Stimulated activated memory B cell treated with anti-CD40 and anti-IgM and Interleukin-4, amounts not matched to agents 10 μg/mL and 1 μg/mL and 100 μg/mL, for 72 hours (primary cell): Measurements from ENCODE around the gene EFCC1.

Experiments
- ATAC-seq: fragments of 150-1000 bp; cut with Tn5 transposase; 2 replicates; pipeline ENCODE4 v1.10.0; 2021
- H3K27ac Mint-ChIP-seq: one replicate; pipeline ENCODE4 v1.8.0; 2022; ENCODE audit warnings: mild to moderate bottlenecking, mixed read lengths
- H3K27me3 Mint-ChIP-seq: one replicate; pipeline ENCODE4 v1.8.0; 2022; ENCODE audit warnings: mixed read lengths
- H3K36me3 Mint-ChIP-seq: one replicate; pipeline ENCODE4 v1.8.0; 2022; ENCODE audit warnings: mixed read lengths
- H3K4me1 Mint-ChIP-seq: one replicate; pipeline ENCODE4 v1.8.0; 2022; ENCODE audit warnings: mixed read lengths
- H3K4me3 Mint-ChIP-seq: one replicate; pipeline ENCODE4 v1.8.0; 2022; ENCODE audit warnings: mild to moderate bottlenecking, moderate library complexity, mixed read lengths
- H3K9me3 Mint-ChIP-seq: one replicate; pipeline ENCODE4 v1.8.0; 2022; ENCODE audit warnings: mixed read lengths

EFCC1 gene

DNA sequence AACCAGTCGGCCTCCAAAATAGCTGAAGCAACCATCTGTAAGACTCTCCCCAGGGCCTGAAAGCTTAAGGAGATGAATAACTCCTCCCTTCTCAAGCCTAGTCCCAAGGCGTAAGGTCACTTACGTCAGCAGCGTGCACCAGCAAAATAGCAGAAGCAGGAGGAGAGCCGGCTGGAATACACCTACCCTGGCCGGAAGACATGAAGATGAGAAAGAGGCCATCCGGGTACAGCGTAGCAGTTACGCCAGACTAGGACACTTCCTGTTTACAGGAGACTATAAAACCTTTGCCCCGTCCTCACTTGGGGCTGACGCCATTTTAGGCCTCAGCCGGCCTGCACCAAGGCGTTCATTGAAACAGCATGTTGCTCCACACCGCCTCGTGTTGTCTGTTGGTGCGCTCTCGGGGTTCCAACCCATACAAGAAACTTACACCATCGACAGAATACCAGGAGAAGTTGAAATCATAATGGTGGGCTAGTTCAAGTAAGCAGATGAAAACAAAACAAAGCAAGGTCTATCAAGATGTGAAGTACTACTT lies 9.7 kb upstream of the EFCC1 start:
- Mint-ChIP-seq H3K36me3 (no peaks in the 10 kb centered on the region), H3K9me3 (no peaks in the 10 kb centered on the region), H3K4me1 (peaks cover 19% of the 10 kb centered on the region), H3K27me3 (peaks cover 2% of the 10 kb centered on the region), H3K27ac (no peak overlapping the region), H3K4me3 (no peak overlapping the region)
- no peak for ATAC-seq

DNA sequence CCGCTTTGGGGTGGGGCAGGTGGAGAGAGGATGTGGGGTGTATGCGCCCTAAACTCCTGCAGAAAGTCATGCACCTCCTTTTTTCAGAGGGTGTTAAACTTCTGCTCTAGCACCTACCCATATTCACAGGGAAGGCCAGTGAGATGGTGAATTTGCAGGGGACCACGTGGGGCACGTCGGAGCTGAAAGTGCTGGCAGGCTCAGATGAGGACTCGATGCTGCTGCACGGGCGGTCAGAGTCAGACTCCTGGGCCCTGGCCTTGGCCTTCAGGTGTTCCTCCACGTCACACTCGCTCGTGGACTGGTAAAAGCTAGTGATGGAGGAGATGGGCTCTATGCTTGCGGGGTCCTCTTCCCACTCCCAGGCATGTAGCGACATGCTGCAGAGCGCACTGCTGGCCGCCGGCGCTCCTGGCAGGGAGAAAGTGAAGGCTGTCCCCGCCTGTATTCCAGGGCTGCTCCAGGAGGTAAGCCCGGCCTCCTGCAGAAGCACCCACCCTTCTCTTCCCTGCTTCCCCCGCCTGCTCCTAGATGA lies 8.1 kb upstream of the EFCC1 start:
- H3K4me1 Mint-ChIP-seq: peaks cover 23% of the 10 kb centered on the region
- peak overlapping the region; percentile 79 for H3K4me3 Mint-ChIP-seq
- H3K27ac Mint-ChIP-seq: peak overlapping the region; percentile 22
- ATAC-seq: no peak
- H3K27me3 Mint-ChIP-seq: peaks cover 17% of the 10 kb centered on the region
- no peaks in the 10 kb centered on the region for H3K9me3 Mint-ChIP-seq
- no peaks in the 10 kb centered on the region for H3K36me3 Mint-ChIP-seq

DNA sequence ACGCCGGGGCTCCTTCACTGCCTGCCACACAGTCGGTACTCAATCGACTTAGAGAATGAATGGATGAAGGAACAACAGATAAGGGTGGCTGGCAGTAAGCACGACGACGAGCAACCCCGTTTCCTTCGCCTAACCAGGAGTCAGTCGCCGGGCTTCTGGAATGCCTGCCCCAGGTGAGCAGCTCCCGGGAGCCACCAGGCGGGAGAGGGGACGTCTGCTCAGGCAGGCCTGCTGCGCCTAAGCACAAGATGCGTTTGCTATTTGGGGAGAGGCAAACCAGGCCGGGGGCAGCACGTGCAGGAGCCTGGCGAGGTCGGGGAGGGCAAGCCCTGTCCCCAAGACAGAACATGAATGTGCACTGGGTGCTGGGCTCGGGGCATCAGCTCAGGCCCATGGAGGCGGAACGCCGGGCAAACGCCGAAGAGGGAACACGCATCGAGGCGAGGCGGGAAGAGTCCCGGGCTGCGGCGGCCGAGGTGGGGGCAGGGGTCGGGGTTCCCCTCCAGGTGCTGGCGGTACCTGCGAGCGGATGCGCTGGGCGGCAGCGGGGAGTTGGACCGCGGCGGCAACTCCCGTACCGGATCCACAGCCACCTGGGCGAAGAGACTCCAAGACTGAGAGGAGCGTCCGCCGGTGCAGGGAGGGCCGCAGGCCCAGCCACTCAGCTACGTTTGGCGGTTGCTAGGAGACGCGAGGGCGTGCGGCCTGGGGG lies 7.5 kb upstream of the EFCC1 start, which contains the start of gene CFAP92:
Gene CFAP92, minus strand, starts transcription at position 616 of the 712 bp plus-strand sequence. CDS start 772 bp downstream, outside the sequence.
- no peaks in the 10 kb centered on the region for H3K36me3 Mint-ChIP-seq
- peak; percentile 98 for ATAC-seq
- no peaks in the 10 kb centered on the region for H3K9me3 Mint-ChIP-seq
- H3K4me1 Mint-ChIP-seq: peaks cover 23% of the 10 kb centered on the region
- H3K27me3 Mint-ChIP-seq: peaks cover 20% of the 10 kb centered on the region
- peak within 1 kb of the TSS; percentile 22 for H3K27ac Mint-ChIP-seq
- peak within 1 kb of the TSS; percentile 79 for H3K4me3 Mint-ChIP-seq

DNA sequence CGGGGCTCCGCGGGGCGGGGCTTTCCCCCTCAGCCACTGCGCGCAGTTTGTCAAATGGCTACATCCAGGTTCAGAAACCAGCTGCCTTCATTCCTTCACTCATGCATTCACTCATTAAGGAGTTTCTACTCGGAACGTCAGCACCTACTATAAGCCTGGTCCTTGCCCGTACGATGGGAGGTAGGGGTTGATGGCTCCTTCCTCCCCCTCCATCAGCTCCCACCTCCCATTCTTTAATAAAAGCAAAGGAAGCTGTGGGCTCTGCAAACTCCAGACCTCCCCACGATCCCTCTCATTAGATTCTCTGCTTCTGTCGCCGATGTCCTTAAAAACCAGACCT lies 7.0 kb upstream of the EFCC1 start:
- H3K4me1 Mint-ChIP-seq: peaks cover 23% of the 10 kb centered on the region
- no peak for ATAC-seq
- H3K27me3 Mint-ChIP-seq: peaks cover 20% of the 10 kb centered on the region
- H3K4me3 Mint-ChIP-seq: peak overlapping the region; percentile 72
- H3K27ac Mint-ChIP-seq: no peak overlapping the region
- H3K36me3 Mint-ChIP-seq: no peaks in the 10 kb centered on the region
- no peaks in the 10 kb centered on the region for H3K9me3 Mint-ChIP-seq

DNA sequence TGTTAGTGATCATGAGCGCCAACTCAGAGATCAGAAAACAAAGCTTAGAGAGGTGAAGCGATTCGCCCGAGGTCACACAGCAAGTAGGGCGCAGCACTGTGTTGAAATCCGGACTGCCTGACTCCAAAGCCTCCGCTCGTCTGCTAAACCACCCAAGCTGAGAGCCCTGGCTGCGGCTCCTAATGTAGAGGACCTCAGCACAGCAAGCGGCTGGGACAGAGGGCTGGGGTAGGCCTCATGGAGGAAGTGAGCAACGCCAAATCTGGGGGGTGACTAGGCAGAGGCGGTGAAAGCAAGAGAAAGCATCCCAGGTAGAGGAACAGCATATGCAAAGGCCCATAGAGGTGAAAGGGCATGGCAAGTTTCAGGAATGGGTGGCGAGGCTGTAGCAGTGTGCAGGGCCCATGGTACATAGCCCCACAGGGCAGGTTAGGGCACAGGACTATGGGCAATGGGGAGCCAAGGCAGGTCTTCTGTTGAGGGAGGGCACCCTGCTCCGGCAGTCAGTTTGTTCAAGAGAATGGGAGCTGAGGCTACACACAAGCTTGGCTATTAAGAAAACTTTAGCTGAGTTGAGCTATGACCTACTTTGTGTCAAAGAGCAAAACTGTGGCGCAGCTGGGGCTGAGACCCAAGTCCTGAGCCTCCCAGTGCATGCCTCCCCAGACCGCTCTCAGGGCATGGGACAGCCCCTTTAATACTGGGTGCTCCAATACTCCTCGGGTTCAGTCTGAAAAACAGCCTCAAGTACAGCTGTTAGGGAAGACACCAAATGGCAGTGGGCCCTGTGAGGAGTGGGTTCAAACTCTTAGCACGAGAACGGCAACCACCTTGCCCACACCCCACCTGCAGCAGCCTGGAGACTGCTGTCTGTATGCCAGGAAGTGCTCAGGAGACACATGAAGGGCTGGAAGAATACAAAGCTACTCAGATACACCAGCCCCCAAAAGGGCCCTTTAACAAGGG lies 6.2 kb upstream of the EFCC1 start:
- Mint-ChIP-seq H3K27ac (no peak overlapping the region), H3K4me3 (peak overlapping the region; percentile 72), H3K27me3 (peaks cover 21% of the 10 kb centered on the region), H3K9me3 (no peaks in the 10 kb centered on the region), H3K36me3 (no peaks in the 10 kb centered on the region), H3K4me1 (peaks cover 23% of the 10 kb centered on the region)
- ATAC-seq: no peak

DNA sequence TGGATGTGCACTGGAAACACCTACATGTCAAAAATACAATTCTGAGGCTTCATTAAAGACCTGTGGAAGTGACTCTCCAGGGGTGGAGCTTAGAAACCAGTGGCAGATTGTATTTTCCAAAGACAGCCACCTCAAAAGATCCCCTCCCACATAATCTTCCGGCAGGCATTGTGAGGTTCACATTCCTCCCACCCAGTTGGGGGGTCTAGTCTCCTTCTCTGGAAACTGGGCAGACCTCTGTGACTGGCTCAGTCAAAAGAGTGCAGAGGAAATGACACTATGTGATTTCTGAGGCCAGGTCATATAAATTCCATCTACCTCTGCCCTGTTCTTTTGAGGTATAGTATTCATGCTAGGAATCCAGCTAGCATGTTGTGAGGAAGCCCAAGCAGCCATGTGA lies 5.4 kb upstream of the EFCC1 start:
- Mint-ChIP-seq H3K4me1 (peaks cover 23% of the 10 kb centered on the region), H3K36me3 (no peaks in the 10 kb centered on the region), H3K27ac (no peak overlapping the region), H3K27me3 (peaks cover 30% of the 10 kb centered on the region), H3K9me3 (no peaks in the 10 kb centered on the region), H3K4me3 (no peak overlapping the region)
- no peak for ATAC-seq

DNA sequence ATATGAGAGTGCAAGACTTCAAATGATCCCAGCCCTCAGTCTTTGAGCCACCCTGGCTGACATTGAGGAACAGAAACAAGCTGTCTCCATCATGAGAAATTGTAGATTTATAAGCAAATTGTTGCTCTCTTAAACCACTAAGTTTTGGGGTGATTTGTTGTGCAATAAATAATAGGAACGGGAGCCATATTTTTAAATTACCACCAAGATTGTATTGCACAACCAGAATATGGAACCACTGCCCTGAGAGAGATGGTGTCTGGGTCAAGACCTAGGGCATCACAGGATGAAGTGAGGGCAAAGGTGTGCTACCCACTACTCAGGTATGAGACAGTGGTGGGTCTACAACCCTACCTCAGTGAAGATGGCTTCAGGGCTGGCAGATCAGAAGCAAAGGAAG lies 4.9 kb upstream of the EFCC1 start:
- H3K36me3 Mint-ChIP-seq: no peaks in the 10 kb centered on the region
- no peaks in the 10 kb centered on the region for H3K9me3 Mint-ChIP-seq
- H3K4me1 Mint-ChIP-seq: peaks cover 23% of the 10 kb centered on the region
- no peak overlapping the region for H3K27ac Mint-ChIP-seq
- H3K4me3 Mint-ChIP-seq: no peak overlapping the region
- no peak for ATAC-seq
- peaks cover 34% of the 10 kb centered on the region for H3K27me3 Mint-ChIP-seq

DNA sequence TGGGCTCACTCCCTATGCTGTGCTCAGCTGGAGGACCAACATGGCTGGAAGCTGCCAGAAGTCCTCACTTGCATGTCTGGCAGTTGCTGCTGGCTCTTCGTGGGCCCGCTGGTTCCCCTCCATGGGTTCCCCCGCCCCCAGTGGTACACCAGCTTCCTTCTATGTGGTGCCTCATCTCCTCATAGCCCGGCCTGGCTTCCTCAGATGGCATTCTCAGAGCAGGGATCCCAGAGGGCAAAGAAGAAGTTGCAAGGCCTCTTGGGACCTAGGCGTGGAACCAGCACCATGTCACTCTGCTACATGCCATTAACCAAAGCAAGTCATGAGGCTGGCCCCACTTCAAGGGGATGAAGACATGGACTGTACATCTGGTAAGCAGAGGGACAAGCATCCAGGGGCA lies 4.4 kb upstream of the EFCC1 start:
- Mint-ChIP-seq H3K9me3 (no peaks in the 10 kb centered on the region), H3K27me3 (peaks cover 35% of the 10 kb centered on the region), H3K4me3 (no peak overlapping the region), H3K36me3 (no peaks in the 10 kb centered on the region), H3K27ac (no peak overlapping the region), H3K4me1 (peaks cover 23% of the 10 kb centered on the region)
- ATAC-seq: no peak

DNA sequence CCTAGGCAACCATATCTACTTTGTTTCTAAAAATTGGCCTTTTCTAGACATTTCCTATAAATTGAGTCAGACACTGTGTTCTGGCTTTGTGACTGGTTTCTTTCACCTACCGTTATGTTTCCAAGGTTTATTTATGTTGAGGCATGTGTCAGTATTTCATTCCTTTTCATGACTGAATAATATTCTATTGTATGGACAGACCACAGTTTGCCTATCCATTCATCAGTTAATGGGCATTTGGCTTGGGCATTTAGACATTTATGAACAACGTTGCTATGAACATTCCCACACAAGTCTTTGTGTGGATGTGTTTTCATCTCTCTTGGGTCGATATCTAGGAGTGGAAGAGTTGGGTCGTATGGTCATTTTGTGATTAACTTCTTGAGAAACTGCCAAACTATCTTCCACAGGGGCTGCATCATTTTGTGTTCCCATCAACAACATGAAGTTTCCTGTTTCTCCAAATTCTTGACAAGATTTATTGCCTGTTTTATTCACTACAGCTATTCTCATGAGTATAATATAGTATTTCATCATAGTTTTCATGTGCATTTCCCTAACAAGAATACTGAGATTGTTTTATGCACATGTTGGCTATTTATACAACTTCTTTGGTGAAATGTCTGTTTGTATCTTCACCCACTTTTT lies 3.5 kb upstream of the EFCC1 start:
- Mint-ChIP-seq H3K4me1 (peaks cover 29% of the 10 kb centered on the region), H3K36me3 (no peaks in the 10 kb centered on the region), H3K9me3 (no peaks in the 10 kb centered on the region), H3K27ac (no peak overlapping the region), H3K27me3 (peaks cover 44% of the 10 kb centered on the region), H3K4me3 (no peak overlapping the region)
- no peak for ATAC-seq

DNA sequence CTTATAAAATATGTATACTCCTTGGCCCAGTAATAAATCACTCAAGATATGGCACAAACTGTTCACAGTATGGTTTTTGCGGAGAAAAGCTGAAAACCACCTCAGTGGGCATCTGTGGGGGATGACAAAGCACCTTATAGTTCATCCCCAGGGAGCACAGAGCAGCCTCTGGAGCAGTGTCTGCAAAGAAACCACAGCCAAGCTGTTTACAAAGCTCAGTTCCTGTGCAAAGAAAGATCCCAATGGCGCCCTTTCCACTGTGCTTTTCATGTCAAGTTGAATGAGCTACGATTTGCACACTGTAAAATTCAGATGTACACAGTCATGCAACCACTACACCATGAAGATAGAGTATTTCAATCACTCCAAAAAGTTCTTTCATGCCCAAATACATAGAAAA lies 2.5 kb upstream of the EFCC1 start:
- H3K27ac Mint-ChIP-seq: no peak overlapping the region
- H3K27me3 Mint-ChIP-seq: peaks cover 53% of the 10 kb centered on the region
- H3K36me3 Mint-ChIP-seq: no peaks in the 10 kb centered on the region
- no peaks in the 10 kb centered on the region for H3K9me3 Mint-ChIP-seq
- no peak for ATAC-seq
- no peak overlapping the region for H3K4me3 Mint-ChIP-seq
- peaks cover 34% of the 10 kb centered on the region for H3K4me1 Mint-ChIP-seq

DNA sequence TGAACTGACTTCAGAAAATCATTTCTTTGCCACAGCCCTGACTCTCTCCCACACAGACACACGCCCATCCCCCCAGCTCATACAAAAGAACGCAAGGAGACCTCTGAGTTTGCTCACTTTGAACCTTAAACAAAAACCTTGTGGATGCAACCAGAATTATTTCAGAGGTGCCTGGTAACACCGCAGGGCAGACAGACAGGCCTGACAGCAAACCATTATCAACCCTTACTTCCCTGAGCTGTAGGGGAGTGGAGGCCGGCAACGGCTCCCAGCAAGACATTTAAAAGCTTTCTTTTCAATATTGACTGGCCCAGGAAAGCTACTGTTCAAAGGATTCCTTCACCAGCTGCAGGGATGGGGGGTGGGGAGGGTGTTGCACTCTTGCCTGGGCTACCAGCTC lies 2.0 kb upstream of the EFCC1 start:
- H3K9me3 Mint-ChIP-seq: no peaks in the 10 kb centered on the region

DNA sequence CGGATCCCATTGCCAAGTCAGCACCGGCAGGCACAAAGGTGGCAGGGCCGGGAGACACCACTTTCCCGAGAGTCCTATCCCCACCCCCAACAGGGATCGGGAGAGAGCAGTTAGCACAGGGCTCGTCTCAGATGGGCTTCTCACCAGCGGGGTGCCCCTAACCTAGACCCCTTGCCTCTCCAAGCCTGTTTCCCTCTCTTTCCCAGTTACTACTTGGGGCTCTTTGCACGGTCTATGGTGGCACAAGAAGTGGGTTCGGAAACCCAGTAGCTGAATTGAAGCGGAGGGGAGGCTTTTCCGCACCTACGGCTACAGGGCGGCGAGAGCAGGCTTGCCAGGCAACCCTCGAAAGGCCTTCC lies 383 bp upstream of the EFCC1 start:
- Mint-ChIP-seq H3K36me3 (no peaks in the 10 kb centered on the region), H3K4me3 (peak overlapping the region; percentile 53), H3K27ac (no peak overlapping the region), H3K27me3 (peaks cover 74% of the 10 kb centered on the region), H3K4me1 (peaks cover 28% of the 10 kb centered on the region), H3K9me3 (no peaks in the 10 kb centered on the region)
- ATAC-seq: no peak

More for the DNA sequence above, 2.0 kb upstream of the EFCC1 start:
- no peak overlapping the region for H3K27ac Mint-ChIP-seq
- H3K4me3 Mint-ChIP-seq: no peak overlapping the region
- H3K36me3 Mint-ChIP-seq: no peaks in the 10 kb centered on the region
- H3K27me3 Mint-ChIP-seq: peaks cover 59% of the 10 kb centered on the region
- no peak for ATAC-seq
- H3K4me1 Mint-ChIP-seq: peaks cover 29% of the 10 kb centered on the region

DNA sequence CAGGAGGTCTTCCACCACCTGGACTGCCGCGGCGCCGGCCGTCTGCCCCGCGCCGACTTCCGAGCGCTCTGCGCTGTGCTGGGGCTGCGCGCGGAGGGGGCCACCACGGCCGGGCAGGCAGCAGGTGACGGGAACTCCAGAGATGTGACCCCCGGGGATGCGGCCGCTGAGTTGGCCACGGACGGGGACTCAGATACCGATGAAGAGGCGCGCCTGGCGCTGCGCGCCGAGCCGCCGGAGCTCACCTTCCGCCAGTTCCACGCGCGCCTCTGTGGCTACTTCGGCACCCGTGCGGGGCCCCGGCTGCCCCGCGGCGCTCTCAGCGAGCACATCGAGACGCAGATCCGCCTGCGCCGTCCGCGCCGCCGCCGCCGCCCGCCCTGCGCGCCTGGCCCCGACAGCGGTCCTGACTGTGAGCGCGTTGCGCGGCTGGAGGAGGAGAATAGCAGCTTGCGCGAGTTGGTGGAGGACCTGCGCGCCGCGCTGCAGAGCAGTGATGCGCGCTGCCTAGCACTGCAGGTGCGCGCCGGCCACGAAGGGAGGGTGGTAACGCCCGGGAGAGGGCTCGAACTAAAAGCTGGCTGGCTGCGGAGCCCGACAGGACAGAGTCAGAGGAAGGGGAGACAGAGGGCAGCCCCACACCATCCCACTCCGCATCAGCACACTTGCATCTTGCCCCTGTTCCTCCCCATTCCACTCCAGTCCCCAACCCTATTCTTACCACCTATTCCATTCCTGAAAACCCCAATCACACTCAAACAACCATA lies 885 bp downstream of the EFCC1 start:
- Mint-ChIP-seq H3K27ac (no peak overlapping the region), H3K4me3 (peak overlapping the region; percentile 40), H3K27me3 (peaks cover 67% of the 10 kb centered on the region), H3K9me3 (no peaks in the 10 kb centered on the region), H3K36me3 (no peaks in the 10 kb centered on the region), H3K4me1 (peaks cover 24% of the 10 kb centered on the region)
- peak; percentile 15 for ATAC-seq
